Measurements from ENCODE around the gene ME1.

- TF ChIP-seq CTCF (IDR thresholded peaks at IDR 0.05 in 2 of 3, conservative IDR thresholded peaks at IDR 0.05 in 1 of 3; ENCODE audit: borderline replicate concordance in 1 of 3, insufficient read depth in 1 of 3, low read depth in 2 of 3, low read length in 2 of 3), result no peak
- TF ChIP-seq EZH2phosphoT487 (IDR thresholded peaks at IDR 0.05; ENCODE audit: borderline replicate concordance), result no peak
- TF ChIP-seq CEBPB (IDR thresholded peaks at IDR 0.05; ENCODE audit: low read depth), result no peak
Measured at GRCh38 chr6:83333500-83333899, 97.4 kb downstream of the ME1 start.
